Measurements from ENCODE around the gene SLC39A10.

- TF ChIP-seq CTCF (IDR thresholded peaks at IDR 0.05; ENCODE audit: low read depth, low read length) (no peak), EZH2phosphoT487 (IDR thresholded peaks at IDR 0.05; ENCODE audit: low read depth) (no peak)
Measured at GRCh38 chr2:195721042-195721441, 64.0 kb downstream of the SLC39A10 start.

Data from OCI-LY3 (cell line).